GM21786 (cell line): ENCODE measurements around the gene FBXO17.

ENCODE experiments used
- ATAC-seq: cut with Tn5 transposase; IDR thresholded peaks from one replicate; pipeline ENCODE4 v1.9.1; 2021; ENCODE audit not compliant: unreplicated experiment

The FBXO17 gene

GRCh38 chr19:38918526-38918925 lies 57.0 kb downstream of the FBXO17 start:
- ATAC-seq: no peak

GRCh38 chr19:38917921-38918491 lies 57.5 kb downstream of the FBXO17 start:
- no peak for ATAC-seq

GRCh38 chr19:38917516-38917915 lies 58.0 kb downstream of the FBXO17 start:
- ATAC-seq: no peak

- ATAC-seq: no peak
These were observed 59.9 kb downstream of the FBXO17 start for GRCh38 chr19:38915329-38916321.

- ATAC-seq: no peak
These were observed 61.6 kb downstream of the FBXO17 start for GRCh38 chr19:38913958-38914357.

- no peak for ATAC-seq
These were observed 62.7 kb downstream of the FBXO17 start for GRCh38 chr19:38912600-38913514.

DNA sequence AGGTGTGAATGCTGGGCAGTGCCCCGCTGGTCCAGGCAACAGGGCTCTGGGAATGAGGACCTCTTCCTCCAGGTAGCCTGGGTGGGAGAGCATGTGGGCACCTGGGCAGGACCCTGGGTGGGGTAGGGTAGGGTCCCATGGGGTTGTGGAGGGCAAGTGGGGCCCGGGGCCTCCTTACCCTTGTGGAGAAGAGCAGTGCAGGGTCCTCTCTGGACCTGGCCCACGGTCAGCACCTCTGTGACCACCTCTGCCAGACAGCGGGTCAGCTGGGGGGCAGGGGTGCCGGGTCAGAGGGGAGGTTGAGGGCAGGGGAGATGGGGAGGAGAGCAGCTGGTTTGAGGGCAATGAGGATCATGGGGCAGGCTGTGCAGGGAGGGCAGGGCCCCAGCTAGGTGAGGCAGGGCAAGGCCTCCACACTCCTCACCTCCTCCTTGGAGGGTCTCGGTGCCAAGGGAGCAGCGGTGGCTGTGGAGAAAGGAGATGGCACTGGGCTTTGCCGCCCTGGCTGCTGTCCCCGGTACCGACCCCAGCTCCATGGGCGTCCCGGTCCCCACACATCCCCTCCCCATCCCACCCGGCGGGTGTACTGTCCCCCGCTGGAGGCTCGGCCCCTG lies 64.0 kb downstream of the FBXO17 start:
- no peak for ATAC-seq

DNA sequence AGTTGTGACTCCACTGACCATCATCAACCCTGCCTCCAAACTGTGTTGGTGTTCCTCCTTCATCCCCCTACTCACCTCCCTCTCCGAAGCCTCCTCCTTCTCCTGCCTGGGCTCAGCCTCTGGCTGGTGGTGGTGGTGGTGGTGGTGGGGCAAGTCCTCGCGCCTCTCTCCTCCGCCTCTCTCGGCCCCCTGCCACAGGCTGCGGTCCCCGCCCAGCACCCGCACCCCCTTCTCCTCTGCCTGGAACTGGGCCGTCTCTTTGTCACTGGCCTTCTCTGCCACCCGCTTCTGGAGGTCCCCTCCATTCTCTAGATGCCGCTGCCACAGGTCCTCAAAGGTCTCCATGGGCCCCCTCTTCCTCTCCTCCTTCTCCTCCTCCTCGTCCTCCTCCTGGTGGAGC lies 65.1 kb downstream of the FBXO17 start:
- ATAC-seq: no peak

DNA sequence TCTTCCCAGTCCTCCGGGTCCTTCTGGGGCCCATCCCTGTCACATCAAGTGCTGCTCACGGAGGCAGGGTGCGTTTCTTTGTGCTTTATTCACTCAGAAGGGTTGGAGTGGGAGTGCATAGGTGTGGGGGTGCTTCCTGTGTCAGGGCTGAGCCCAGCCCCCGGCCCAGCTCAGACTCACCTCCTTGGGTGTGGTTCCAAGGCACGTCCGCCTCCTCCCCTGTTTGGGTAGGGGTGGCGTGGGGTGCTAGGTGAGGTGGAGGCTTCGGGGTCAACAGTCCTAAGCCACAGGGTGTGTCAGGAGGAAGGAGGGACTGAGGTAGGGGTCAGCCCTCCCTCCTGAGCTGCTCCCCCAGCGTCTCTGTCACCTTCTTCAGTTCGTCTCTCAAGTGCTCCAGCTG lies 66.6 kb downstream of the FBXO17 start:
- ATAC-seq: no peak

DNA sequence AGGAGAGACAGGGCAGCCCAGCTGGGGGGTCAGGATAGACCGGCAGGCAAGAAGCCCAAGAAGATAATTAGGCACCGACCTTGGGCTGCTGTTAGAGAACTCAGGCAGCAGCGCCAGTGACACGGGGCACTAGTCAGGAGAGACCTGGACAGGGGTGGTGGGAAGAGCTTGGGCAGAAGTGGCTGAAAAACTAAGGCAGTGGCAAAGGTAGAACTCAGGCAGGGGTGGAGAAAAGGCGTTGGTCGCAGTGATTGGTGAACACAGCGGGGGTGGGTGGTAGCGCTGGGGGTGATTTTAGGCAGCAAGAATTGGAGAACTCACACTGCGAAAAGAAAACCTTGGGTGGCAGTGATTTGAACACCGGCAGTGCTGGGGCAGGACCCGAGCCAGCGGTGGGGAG lies 67.9 kb downstream of the FBXO17 start:
- no peak for ATAC-seq

DNA sequence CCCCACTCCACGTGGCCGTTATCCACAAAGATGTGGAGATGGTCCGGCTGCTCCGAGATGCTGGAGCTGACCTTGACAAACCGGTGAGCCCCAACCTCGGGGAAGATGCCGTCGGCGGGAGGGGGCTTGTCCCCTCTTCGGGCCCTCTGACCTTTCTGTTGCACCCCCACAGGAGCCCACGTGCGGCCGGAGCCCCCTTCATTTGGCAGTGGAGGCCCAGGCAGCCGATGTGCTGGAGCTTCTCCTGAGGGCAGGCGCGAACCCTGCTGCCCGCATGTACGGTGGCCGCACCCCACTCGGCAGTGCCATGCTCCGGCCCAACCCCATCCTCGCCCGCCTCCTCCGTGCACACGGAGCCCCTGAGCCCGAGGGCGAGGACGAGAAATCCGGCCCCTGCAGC lies 68.3 kb downstream of the FBXO17 start:
- no peak for ATAC-seq

- no peak for ATAC-seq
These were observed 69.9 kb downstream of the FBXO17 start for GRCh38 chr19:38905620-38906019.

DNA sequence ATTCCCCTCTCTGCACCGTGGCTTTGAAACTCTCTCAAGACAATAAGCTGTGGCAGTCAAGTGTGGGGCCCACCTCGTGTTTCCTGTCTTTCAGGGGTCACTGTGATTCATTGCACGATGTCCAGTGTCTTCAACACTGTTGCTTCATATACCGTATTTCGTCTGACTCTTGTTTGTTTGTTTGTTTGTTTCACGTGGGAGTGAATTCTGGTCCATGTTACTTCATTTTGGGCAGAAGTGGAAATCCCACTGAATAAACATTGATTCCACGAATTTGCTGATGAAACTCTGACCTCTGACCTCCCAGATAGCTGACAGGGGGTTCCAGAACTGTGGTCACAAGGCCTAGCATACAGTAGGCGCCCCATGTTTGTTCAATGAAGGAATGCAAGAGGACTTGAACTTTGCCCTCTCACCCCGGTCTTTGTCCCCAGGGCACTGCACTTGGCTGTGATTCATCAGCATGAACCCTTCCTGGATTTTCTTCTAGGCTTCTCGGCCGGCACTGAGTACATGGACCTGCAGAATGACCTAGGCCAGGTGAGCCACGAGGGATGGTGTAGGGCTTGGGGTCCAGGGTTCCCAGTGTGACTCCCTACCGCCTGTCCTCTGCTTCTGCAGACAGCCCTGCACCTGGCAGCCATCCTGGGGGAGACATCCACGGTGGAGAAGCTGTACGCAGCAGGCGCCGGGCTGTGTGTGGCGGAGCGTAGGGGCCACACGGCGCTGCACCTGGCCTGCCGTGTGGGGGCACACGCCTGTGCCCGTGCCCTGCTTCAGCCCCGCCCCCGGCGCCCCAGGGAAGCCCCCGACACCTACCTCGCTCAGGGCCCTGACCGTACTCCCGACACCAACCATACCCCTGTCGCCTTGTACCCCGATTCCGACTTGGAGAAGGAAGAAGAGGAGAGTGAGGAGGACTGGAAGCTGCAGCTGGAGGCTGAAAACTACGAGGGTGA lies 70.7 kb downstream of the FBXO17 start:
- ATAC-seq: no peak

- no peak for ATAC-seq
These were observed 73.9 kb downstream of the FBXO17 start for GRCh38 chr19:38901683-38902082.

DNA sequence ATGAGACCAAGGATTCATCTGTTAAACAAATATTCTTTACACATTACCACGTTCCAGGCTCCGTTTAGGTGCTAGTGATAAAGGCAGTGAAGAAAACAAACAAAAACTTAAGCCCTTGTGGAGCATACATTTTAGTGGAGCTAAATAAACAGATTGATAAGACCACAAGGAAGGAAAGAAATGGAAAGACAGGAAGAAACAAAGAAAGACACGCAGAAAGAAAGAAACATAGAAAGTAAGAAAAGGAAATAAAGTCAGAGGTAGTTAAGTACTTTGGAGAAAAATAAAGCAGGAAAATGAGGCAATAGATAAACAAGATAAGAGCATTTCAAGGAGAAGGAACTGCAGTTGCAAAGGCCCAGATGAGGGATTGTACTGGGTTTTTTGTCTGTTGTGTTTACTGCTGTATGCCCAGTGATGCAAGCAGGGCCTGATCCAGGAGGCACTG lies 74.8 kb downstream of the FBXO17 start:
- no peak for ATAC-seq

DNA sequence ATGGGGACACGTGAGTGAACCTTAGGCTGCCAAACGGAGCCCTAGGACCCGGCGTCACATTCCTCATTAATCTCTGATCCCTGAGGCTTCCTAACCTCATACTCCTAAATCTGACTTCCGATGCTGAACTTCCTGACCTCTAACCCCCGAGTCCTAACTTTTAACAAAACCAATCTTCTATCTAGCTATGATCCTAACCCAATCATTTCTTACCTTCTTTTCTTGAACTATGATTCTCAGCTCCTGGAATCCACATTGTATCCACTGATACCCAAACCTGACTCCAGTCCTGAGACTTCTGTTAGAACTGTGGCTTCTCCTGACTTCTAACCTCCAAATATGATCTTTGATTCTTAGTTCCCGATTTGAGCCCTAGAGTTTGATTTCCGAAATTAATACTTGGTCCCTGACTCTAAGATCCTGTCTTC lies 75.3 kb downstream of the FBXO17 start:
- ATAC-seq: no peak

- ATAC-seq: peak; percentile 89
These were observed 75.9 kb downstream of the FBXO17 start, which contains the start of the genes NFKBIB and SIRT2 for GRCh38 chr19:38899447-38900201. NFKBIB (plus strand) TSS chr19:38899969; CDS start chr19:38900033, 64 bp downstream. SIRT2 (minus strand) TSS chr19:38899618; CDS start chr19:38899521, 97 bp downstream.

DNA sequence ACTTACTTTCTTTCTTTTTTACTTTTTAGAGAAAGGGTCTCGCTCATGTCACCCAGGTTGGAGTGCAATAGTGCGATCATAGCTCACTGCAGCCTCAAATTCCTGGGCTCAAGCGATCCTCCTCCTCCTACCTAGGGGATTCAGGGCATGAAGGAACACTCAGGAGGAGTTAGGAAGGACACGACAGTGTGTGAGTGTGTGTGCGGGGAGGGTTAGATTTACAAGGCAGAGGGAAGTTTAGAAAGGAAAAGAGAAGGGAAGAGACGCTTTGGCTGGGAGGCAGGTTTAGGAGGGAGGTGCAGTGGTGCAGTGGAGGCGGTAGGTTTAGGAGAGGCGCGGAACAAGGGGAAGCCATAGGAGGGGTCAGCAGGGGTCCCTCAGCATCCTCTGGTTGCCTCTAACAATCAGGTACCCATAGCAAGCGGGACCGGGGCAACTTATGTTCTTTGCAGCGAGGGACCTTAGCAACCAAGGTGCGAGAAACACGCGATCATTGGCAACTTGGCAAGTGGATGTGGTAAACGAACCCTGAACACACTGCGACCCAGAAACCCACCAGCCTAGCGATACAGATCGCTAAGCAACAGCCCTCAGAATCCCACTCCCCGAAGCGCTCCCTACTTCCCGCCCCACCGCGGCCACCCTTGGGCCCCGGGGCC lies 76.6 kb downstream of the FBXO17 start:
- ATAC-seq: peak; percentile 2
